Stomach (tissue), 4 donors: ENCODE results near the gene CTBP1.

ENCODE experiments used
- CTCF ChIP-seq, 7 experiments: fragments of 450-650 bp in 4 of 7; fragments of 200-600 bp in 3 of 7; sonication (generic) in 3 of 7; IDR thresholded peaks; one replicate each; pipeline ENCODE4 v1.5.1; 2016 to 2019; ENCODE audit warnings: antibody characterized with exemption in 7 of 7, control low read depth in 2 of 7, mild to moderate bottlenecking in 1 of 7
- POLR2A ChIP-seq, 4 donors: fragments of 450-650 bp; IDR thresholded peaks; one replicate each; pipeline ENCODE4 v1.6.1; 2016; ENCODE audit warnings: antibody characterized with exemption in 4 of 4, control low read depth in 2 of 4, mild to moderate bottlenecking in 1 of 4, moderate library complexity in 1 of 4

GRCh38 chr4:1170976-1171310, 78.0 kb downstream of the CTBP1 start:
- TF ChIP-seq CTCF (IDR thresholded peaks at IDR 0.05) (no peak), POLR2A (IDR thresholded peaks at IDR 0.05) (no peak)
